GM12874 (cell line): ENCODE measurements around the gene MXRA8.

Source experiments
- CTCF ChIP-seq: IDR thresholded peaks from 2 replicates; pipeline ENCODE4 v1.5.1; 2011; ENCODE audit warnings: low read depth, mild to moderate bottlenecking, control low read depth, low read length, moderate library complexity; ENCODE audit not compliant: insufficient read depth

The MXRA8 gene

GRCh38 chr1:1374929-1375662, 16.7 kb upstream of the MXRA8 start, which contains the start of gene AURKAIP1:
TSS of gene AURKAIP1 (minus strand) at chr1:1375207. CDS start at chr1:1374756, 451 bp downstream.
- TF ChIP-seq CTCF, result peak; percentile 43; the same call in 1 of the 2 replicates

- TF ChIP-seq CTCF, result no peak
Measured at GRCh38 chr1:1374589-1374928, 16.2 kb upstream of the MXRA8 start.

- no peak for TF ChIP-seq CTCF
Measured at GRCh38 chr1:1373815-1374588, 15.6 kb upstream of the MXRA8 start.

GRCh38 chr1:1373051-1373814, 14.9 kb upstream of the MXRA8 start:
- no peak for TF ChIP-seq CTCF

- peak; percentile 97 for TF ChIP-seq CTCF
Measured at GRCh38 chr1:1371746-1372711, 13.7 kb upstream of the MXRA8 start.

- TF ChIP-seq CTCF, result no peak
Measured at GRCh38 chr1:1371364-1371745, 13.0 kb upstream of the MXRA8 start.
